Coronary artery (tissue), 2 donors: ENCODE results near the gene MICA.
"Not testable (repeated sequence)": the region's sequence is repeated elsewhere in the genome, so short reads cannot be mapped to it uniquely, and the experiment has no call there.

ENCODE experiments used
- DNase-seq: peaks from one replicate; pipeline ENCODE4 v3.0.0-alpha.2; 2017; ENCODE audit warnings: low spot score
- H3K27ac ChIP-seq, 2 donors: fragments of 200-600 bp; sonication (generic); one replicate each; pipeline ENCODE4 v1.5.1; 2016 to 2019
- H3K4me3 ChIP-seq: fragments of 200-600 bp; sonication (generic); 2 replicates; pipeline ENCODE4 v1.5.1; 2016; ENCODE audit warnings: mild to moderate bottlenecking, moderate library complexity
- TF ChIP-seq, protein P1 (sequence below): fragments of 200-600 bp; sonication (generic); IDR thresholded peaks from one replicate; pipeline ENCODE4 v1.5.1; 2019; ENCODE audit warnings: antibody characterized with exemption

MICA gene

DNA sequence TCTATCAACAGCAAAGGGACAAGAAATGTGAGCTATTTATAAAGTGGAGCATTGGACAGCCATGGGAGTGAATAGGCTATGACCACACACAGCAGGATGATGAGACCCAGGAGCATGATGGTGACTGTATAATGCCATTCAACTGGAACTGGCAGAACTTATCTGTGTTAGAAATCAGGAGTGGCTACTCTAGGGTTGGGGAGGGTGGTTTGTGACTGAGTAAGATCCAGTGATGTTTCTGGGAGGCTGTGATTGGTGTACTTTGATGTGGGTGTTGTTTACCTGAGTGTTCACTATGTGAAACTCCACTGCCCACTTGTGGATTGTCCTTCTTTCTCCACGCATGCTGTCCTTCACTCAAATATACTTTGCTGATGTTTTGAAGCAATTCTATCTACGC lies 34.9 kb upstream of the MICA start:
- no peak overlapping the region for H3K4me3 ChIP-seq
- no peak for DNase-seq
- TF ChIP-seq, protein P1, sequence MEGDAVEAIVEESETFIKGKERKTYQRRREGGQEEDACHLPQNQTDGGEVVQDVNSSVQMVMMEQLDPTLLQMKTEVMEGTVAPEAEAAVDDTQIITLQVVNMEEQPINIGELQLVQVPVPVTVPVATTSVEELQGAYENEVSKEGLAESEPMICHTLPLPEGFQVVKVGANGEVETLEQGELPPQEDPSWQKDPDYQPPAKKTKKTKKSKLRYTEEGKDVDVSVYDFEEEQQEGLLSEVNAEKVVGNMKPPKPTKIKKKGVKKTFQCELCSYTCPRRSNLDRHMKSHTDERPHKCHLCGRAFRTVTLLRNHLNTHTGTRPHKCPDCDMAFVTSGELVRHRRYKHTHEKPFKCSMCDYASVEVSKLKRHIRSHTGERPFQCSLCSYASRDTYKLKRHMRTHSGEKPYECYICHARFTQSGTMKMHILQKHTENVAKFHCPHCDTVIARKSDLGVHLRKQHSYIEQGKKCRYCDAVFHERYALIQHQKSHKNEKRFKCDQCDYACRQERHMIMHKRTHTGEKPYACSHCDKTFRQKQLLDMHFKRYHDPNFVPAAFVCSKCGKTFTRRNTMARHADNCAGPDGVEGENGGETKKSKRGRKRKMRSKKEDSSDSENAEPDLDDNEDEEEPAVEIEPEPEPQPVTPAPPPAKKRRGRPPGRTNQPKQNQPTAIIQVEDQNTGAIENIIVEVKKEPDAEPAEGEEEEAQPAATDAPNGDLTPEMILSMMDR: no peak
- no peak overlapping the region for H3K27ac ChIP-seq

DNA sequence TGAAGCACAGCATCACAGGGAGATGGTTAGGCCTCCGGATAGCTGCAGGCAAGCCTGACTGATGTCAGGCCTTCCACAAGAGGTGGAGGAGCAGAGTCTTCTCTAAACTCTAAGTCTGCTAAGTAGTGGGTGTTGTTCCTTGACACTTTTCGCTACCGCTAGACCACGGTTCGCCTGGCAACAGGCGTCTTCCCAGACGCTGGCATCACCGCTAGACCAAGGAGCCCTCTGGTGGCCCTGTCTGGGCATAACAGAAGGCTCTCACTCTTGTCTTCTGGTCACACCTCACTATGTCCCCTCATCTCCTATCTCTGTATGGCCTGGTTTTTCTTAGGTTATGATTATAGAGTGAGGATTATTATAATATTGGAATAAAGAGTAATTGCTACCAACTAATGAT lies 29.3 kb upstream of the MICA start:
- not testable (repeated sequence) for H3K27ac ChIP-seq, DNase-seq, H3K4me3 ChIP-seq

DNA sequence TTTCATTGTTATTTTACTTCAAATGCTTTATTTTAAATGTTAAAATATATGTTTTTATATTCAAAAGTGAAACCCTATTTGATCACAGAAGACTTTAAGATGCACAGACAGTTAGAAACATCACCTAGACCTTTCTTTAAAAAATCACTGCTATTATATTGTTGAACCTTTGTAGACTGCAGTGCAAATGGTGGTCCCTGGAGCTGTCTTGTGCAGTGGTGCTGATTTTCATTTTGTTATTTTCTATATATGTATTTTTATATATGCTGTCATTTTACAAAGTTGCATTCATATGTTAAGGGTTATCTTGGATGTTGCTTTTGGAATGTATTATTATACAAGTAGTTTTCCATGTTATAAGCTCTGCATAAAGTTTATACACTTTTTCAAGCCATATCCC lies 27.7 kb upstream of the MICA start:
- TF ChIP-seq, protein P1: no peak
- DNase-seq: no peak
- no peak overlapping the region for H3K27ac ChIP-seq
- H3K4me3 ChIP-seq: no peak overlapping the region

DNA sequence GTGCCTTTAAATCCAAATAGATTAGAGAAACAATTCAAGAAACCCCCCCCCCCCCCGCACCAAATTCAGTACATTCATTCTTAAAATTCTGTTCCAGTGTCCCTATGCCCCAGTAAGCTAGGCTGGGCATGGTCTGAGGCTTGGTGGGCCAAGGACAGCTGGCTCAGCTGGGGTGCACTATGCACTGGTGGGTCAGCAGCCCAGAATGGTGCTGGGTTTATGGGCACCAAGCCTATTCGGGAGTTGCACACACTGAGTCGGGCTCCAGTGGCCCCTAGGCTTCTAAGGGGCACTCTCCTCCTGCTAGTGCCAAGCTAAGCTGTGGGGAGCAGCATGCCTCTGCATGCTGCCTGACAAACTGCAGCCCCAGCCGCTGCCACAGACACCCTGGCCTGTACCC lies 26.4 kb upstream of the MICA start:
- Histone ChIP-seq H3K4me3 (no peak overlapping the region), H3K27ac (no peak overlapping the region)
- TF ChIP-seq, protein P1: no peak
- DNase-seq: no peak

DNA sequence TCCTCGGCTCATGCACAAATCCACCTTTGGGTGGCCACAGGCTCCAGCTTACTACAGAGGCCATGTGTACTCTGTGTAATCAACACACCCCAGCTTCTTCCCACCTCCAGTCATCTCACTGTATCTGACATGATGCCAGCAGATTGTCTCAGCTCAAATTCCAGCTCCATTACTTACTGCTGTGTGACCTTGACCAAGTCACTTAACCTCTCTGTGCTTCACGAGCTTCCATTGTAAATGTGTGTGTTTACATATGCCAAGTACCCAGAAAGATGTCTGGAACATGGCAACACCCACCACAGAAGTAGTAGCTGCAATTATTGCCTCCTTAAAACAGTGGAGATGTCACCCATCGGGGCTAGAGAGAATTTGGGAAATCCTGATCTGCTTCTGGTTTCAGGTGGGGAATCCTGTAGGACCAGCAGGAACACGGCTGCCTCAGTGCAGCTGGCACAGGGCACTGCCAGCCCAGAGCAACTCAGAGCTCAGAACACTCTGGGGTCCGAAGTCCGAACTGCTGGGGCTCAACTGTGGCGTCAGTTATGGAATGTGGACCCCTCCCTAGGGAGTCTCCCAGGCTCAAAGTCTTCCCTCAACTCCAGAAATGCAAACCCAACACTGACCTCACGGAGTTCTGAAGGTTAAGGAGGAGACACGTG lies 25.2 kb upstream of the MICA start:
- TF ChIP-seq, protein P1: no peak
- H3K4me3 ChIP-seq: no peak overlapping the region
- DNase-seq: no peak
- H3K27ac ChIP-seq: no peak overlapping the region

DNA sequence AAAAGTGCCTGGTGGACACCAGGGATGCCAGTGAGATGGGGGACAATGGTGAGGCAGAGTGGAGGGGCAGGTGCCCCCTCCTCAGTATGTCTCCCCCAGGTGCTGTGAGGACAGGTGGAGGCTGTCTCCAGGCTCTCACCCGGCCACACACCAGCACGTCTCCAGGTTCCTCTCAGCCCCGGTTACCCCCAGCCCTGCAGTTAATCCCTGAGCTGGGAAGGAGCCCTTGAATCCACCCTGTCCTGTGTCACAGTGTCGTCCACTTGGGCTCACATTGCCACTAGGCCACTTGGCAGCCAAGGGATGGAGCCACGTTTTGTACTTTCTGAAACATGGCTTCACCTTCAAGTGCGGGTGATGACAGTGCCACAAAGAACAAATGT lies 24.7 kb upstream of the MICA start:
- DNase-seq: no peak
- no peak overlapping the region for H3K4me3 ChIP-seq
- TF ChIP-seq, protein P1: no peak
- H3K27ac ChIP-seq: no peak overlapping the region

DNA sequence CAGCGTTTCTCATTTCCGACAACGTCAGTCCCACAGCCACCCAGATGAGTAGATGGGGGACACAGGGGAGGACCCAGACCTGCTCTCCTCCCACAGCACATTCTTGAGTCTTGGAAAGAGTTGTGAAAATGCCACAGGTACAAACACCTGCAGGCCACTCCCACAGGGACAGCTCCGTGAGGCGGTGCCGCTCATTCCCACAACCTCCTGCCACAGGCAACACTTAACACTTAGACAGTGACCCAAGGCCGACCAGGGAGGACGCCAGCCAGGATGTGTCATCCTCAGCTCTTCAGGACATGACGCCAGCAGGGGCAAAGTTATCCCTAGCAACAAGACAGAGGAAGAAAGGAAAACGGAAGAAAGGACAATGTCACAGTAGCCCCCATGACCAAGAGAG lies 23.5 kb upstream of the MICA start:
- no peak for DNase-seq
- Histone ChIP-seq H3K4me3 (no peak overlapping the region), H3K27ac (no peak overlapping the region)
- TF ChIP-seq, protein P1: no peak

DNA sequence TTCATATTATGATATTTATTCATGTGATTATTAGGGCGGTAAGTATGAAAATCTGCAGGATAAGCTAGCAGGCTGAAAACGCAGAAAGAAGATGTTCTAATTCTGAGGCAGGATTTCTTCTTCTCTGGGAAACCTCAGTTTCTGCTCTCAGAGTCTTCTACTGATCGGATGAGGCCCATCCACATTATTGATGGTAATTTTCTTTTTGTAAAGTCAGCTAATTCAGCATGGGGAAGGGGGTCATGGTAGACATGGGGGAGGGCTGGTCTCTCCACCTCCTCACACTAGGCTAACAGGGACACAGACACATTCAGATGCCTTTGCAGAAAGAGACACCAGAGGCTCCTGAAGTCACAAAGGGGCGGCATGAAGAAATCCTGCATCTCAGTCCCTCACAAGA lies 21.7 kb upstream of the MICA start:
- H3K4me3 ChIP-seq: no peak overlapping the region
- DNase-seq: no peak
- H3K27ac ChIP-seq: no peak overlapping the region
- TF ChIP-seq, protein P1: no peak
